Smooth muscle cell (in vitro differentiated cells): ENCODE results near the gene MYCL. TPM values are rescaled to one million over a fixed set of nuclear protein-coding genes. Genes with fewer than 3 reads are reported as not detected.
A peak's percentile ranks its signal among the peaks of the same experiment; 100 is the strongest.

Experiments
- DNase-seq: peaks from one replicate; lab custom pipeline; 2025; ENCODE audit not compliant: unreplicated experiment; lab: John Stamatoyannopoulos, UW
- H2AFZ ChIP-seq: fragments of 200-600 bp; sonication (generic); 2 replicates; pipeline ENCODE4 v1.6.0; 2016; ENCODE audit warnings: antibody characterized with exemption, low read depth, mild to moderate bottlenecking
- H3F3A ChIP-seq: fragments of 200-600 bp; sonication (generic); 2 replicates; pipeline ENCODE4 v1.6.0; 2017; ENCODE audit warnings: antibody characterized with exemption, low read depth
- H3K27ac ChIP-seq: fragments of 200-600 bp; sonication (generic); 2 replicates; pipeline ENCODE4 v1.5.1; 2016; ENCODE audit warnings: low read depth, mild to moderate bottlenecking
- H3K27me3 ChIP-seq: fragments of 200-600 bp; sonication (generic); 2 replicates; pipeline ENCODE4 v1.6.1; 2016; ENCODE audit warnings: low read depth, mild to moderate bottlenecking
- H3K36me3 ChIP-seq: fragments of 200-600 bp; sonication (generic); 2 replicates; pipeline ENCODE4 v1.5.1; 2016; ENCODE audit warnings: low read depth
- H3K4me1 ChIP-seq: fragments of 200-600 bp; sonication (generic); 2 replicates; pipeline ENCODE4 v1.5.1; 2016; ENCODE audit warnings: low read depth
- H3K4me2 ChIP-seq: fragments of 200-600 bp; sonication (generic); 2 replicates; pipeline ENCODE4 v1.6.0; 2016; ENCODE audit warnings: mild to moderate bottlenecking
- H3K4me3 ChIP-seq: fragments of 200-600 bp; sonication (generic); 2 replicates; pipeline ENCODE4 v1.5.1; 2016; ENCODE audit warnings: mild to moderate bottlenecking
- H3K79me2 ChIP-seq: fragments of 200-600 bp; sonication (generic); 2 replicates; pipeline ENCODE4 v1.6.0; 2016; ENCODE audit warnings: low read depth, mild to moderate bottlenecking
- H3K9ac ChIP-seq: fragments of 200-600 bp; sonication (generic); 2 replicates; pipeline ENCODE4 v1.6.0; 2016; ENCODE audit warnings: low read depth
- H3K9me3 ChIP-seq: fragments of 200-600 bp; sonication (generic); replicated peaks from 2 replicates; pipeline ENCODE4 v1.5.1; 2016; ENCODE audit warnings: low read depth
- H4K20me1 ChIP-seq: fragments of 200-600 bp; sonication (generic); 2 replicates; pipeline ENCODE4 v1.6.0; 2016; ENCODE audit warnings: low read depth
- WGBS: methylation state at CpG from one replicate; pipeline ENCODE4 v1.1.7; 2016; ENCODE audit warnings: low lambda C conversion rate; 5-methylcytosine and 5-hydroxymethylcytosine counted together
- polyA plus RNA-seq: library from polyadenylated mRNA; unstranded; fragments of >200 nt; fragmentation: Nextera tagmentation; extraction: Ambion mirVana; gene quantifications from 2 replicates; pipeline ENCODE4 v1.2.1, GENCODE V29; 2016
- total RNA-seq: library from RNA; depleted of rRNA; stranded (reverse); fragments of >200 nt; gene quantifications from 2 replicates; pipeline ENCODE4 v1.2.3, GENCODE V29; 2014
- TF ChIP-seq, protein P1 (sequence below): fragments of 200-600 bp; sonication (generic); IDR thresholded peaks from 2 replicates; pipeline ENCODE4 v1.5.1; 2017; ENCODE audit warnings: borderline replicate concordance, mild to moderate bottlenecking, antibody characterized with exemption; ENCODE audit not compliant: insufficient read depth, poor library complexity, severe bottlenecking

Gene MYCL
- total and polyA plus RNA-seq, 2 experiments from 2014 or later: 0.98 to 4.5 TPM

DNA sequence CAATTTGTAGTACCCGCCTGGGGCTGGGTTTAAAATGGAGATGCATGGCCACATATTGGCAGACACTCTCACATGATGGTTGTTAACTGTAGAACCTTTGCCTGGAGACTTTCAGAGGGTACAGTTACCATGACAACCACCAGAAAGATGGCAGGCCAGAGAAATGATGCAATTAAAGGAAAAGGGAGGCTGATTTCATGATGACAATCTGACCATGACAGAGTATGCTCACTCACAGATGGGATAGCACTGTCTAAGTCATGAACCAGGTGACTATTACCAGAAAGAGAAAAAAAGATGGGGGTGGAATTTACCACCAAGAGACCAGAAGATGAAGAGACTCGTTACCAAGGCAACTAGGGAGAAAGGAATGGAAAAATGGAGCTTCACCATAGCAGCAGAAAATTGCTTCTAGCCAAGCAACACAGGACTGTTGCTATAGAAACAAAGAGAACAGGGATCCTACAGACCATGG is 14.9 kb downstream of the MYCL start:
- H4K20me1 ChIP-seq: no peaks in the 10 kb centered on the region
- H3K27ac ChIP-seq: no peak overlapping the region
- 88% methylated on average over 2 of the region's 2 CpGs for WGBS
- H3K4me3 ChIP-seq: no peak overlapping the region
- H3K9me3 ChIP-seq: no peaks in the 10 kb centered on the region
- H3K27me3 ChIP-seq: no peaks in the 10 kb centered on the region
- no peak for DNase-seq
- H3K9ac ChIP-seq: no peak overlapping the region
- TF ChIP-seq, protein P1, sequence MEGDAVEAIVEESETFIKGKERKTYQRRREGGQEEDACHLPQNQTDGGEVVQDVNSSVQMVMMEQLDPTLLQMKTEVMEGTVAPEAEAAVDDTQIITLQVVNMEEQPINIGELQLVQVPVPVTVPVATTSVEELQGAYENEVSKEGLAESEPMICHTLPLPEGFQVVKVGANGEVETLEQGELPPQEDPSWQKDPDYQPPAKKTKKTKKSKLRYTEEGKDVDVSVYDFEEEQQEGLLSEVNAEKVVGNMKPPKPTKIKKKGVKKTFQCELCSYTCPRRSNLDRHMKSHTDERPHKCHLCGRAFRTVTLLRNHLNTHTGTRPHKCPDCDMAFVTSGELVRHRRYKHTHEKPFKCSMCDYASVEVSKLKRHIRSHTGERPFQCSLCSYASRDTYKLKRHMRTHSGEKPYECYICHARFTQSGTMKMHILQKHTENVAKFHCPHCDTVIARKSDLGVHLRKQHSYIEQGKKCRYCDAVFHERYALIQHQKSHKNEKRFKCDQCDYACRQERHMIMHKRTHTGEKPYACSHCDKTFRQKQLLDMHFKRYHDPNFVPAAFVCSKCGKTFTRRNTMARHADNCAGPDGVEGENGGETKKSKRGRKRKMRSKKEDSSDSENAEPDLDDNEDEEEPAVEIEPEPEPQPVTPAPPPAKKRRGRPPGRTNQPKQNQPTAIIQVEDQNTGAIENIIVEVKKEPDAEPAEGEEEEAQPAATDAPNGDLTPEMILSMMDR: no peak
- no peak overlapping the region for H2AFZ ChIP-seq
- H3F3A ChIP-seq: peaks cover under 1% of the 10 kb centered on the region
- H3K4me2 ChIP-seq: no peak overlapping the region
- peaks cover 22% of the 10 kb centered on the region for H3K4me1 ChIP-seq
- H3K79me2 ChIP-seq: peaks cover 16% of the 10 kb centered on the region
- H3K36me3 ChIP-seq: no peaks in the 10 kb centered on the region

DNA sequence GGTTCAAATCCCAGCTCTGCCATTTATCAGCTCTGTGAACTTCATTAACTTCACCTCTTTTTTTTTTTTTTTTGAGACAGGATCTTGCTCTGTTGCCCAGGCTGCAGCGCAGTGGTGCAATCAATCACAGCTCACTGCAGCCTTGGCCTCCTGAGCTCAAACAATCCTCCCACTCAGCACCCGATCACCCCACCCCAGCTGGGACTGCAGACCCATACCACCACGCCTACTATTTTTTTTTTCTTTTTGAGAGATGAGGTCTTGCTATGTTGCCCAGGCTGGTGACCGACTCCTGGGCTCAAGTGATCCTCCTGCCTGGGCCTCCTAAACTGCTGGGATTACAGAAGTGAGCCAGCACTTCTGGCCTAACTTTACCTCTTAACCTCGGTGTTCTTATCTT is 16.2 kb downstream of the MYCL start:
- no peak overlapping the region for H3K4me2 ChIP-seq
- H3K36me3 ChIP-seq: no peaks in the 10 kb centered on the region
- TF ChIP-seq, protein P1: no peak
- H3K79me2 ChIP-seq: peaks cover 29% of the 10 kb centered on the region
- peaks cover 25% of the 10 kb centered on the region for H3K4me1 ChIP-seq
- H3K4me3 ChIP-seq: no peak overlapping the region
- no peaks in the 10 kb centered on the region for H3F3A ChIP-seq
- H3K9me3 ChIP-seq: no peaks in the 10 kb centered on the region
- no peak overlapping the region for H3K27ac ChIP-seq
- H3K9ac ChIP-seq: no peak overlapping the region
- H2AFZ ChIP-seq: no peak overlapping the region
- DNase-seq: no peak
- H3K27me3 ChIP-seq: no peaks in the 10 kb centered on the region
- peaks cover 7% of the 10 kb centered on the region for H4K20me1 ChIP-seq
- 92% methylated on average over 5 of the region's 5 CpGs for WGBS

DNA sequence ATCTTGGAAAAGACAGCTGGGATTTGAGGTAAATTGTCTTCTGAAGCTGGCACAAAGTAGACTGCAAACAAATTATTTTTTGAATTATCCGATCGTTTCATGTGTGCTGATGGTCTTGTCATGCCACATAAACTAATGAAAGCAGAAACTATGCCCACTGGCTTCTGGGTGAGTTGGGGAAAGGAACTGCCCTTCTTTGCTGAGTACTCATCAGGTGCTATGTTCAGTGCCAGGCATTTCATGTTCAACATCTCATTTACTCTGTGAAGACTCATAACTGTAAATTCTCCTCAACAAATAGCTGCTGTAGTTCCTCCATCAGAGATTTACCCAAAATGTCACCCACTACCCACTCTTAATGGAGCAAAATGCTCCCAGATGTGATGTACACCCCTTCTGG is 19.6 kb downstream of the MYCL start:
- Histone ChIP-seq H3K4me2 (peak overlapping the region; percentile 84), H3K27ac (no peak overlapping the region), H3K36me3 (no peaks in the 10 kb centered on the region), H3F3A (no peaks in the 10 kb centered on the region), H3K9me3 (no peaks in the 10 kb centered on the region), H3K79me2 (peaks cover 62% of the 10 kb centered on the region), H3K9ac (peak overlapping the region; percentile 78), H3K4me1 (peaks cover 18% of the 10 kb centered on the region), H2AFZ (no peak overlapping the region), H3K27me3 (no peaks in the 10 kb centered on the region), H4K20me1 (peaks cover 36% of the 10 kb centered on the region), H3K4me3 (peak overlapping the region; percentile 99)
- TF ChIP-seq, protein P1: no peak
- 93% methylated on average over 2 of the region's 2 CpGs for WGBS
- DNase-seq: no peak
